GM10266 (cell line): ENCODE results near the gene KRTAP19-1.

Experiments
- DNase-seq: peaks from one replicate; pipeline ENCODE4 v3.0.0; 2012; ENCODE audit errors: extremely low spot score
- CTCF ChIP-seq: IDR thresholded peaks from 2 replicates; pipeline ENCODE4 v1.5.1; 2012; ENCODE audit warnings: mild to moderate bottlenecking, low read depth; ENCODE audit not compliant: control insufficient read depth, insufficient read depth; ENCODE audit errors: missing control alignments

Gene KRTAP19-1

DNA sequence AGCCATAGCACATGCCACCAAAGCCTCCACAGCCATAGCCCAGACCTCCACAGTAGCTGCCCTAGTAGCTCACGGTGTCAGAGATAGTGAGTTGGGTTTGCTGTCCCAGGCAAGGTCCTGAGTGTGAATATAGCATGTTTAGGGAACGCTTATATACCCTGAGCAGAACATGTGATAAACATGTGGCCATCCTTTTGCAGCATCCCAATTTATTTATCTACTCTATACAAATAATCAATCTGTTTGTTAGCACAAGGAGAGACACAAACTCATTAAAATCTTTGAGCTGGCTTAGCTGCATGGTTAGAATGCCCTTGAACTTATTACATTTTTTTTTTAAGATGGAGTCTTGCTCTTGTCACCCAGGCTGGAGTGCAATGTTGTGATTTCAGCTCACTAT, 7.2 kb upstream of the KRTAP19-1 start, which contains the start of gene KRTAP19-2:
Gene KRTAP19-2, minus strand, starts transcription at position 101 of the 400 bp plus-strand sequence. Its CDS starts 88 bp downstream, at position 13.
- DNase-seq, result no peak
- no peak for TF ChIP-seq CTCF

- DNase-seq, result no peak
- TF ChIP-seq CTCF, result no peak
Observed at GRCh38 chr21:30486180-30486579, 6.0 kb upstream of the KRTAP19-1 start.

DNA sequence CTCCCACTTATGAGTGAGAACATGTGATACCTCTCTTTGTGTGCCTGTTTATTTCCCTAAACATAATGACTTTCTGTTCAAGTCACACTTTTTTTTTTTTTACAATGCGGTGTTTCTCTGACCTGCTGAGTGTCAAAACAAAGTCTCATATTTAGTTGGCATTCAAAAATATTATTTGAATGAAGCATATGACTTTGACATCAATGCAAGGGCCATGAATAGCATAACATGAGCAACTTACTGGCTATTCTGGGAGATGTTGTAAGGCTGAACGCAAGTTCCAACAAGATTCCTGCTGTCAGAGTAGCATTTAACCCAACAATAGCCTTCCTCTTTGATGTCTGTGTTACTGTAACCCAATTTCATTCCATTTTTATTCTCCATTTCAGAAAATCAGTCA, 2.0 kb upstream of the KRTAP19-1 start:
- DNase-seq, result no peak
- no peak for TF ChIP-seq CTCF

- no peak for TF ChIP-seq CTCF
- DNase-seq, result no peak
Observed at GRCh38 chr21:30479259-30479658, 908 bp downstream of the KRTAP19-1 start.

DNA sequence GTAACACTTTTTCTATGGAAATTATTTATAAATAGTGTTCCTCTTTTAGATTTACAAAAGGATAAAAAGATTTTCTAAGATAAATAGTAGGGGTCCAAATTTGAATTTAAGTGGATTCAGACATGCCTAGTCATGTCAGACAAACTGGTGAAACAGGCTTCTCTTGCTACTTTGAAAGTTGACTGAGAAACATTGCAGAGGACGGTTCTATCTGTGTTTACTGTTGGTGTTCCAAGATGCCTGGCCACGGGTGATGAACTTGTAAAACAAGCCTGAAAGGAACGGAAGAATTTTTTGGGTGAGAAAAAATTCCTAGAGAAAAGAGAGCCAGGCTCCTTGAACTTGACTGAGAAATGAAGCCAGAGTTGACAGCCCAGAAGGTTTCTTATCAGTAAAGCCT, 2.2 kb downstream of the KRTAP19-1 start:
- TF ChIP-seq CTCF, result no peak
- DNase-seq, result no peak

GRCh38 chr21:30468900-30469714, 11.1 kb downstream of the KRTAP19-1 start:
- TF ChIP-seq CTCF, result no peak
- DNase-seq, result no peak

DNA sequence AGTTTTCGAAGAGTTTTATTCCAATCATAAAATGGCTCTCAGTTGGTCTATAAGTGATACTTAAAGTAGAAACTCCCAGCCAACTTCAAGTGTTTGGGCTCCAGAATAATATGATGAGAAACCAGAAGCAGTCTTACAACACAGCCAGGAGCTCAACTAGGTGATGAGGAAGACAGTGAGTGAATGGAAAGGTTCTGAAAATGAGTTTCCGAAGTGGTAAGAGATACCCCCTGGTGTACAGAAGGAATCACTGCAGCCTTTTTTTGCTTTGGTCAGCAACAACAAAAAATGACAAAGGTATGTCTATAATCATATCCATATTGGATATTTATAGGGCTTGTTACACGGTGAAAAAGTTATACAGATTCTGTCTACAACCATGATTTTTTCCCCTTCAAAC, 16.5 kb downstream of the KRTAP19-1 start:
- DNase-seq, result no peak
- TF ChIP-seq CTCF, result peak; percentile 35
